Adrenal gland (tissue), 12 donors: ENCODE measurements around the gene CRTC3. TPM values are rescaled to one million over a fixed set of nuclear protein-coding genes. Genes with fewer than 3 reads are reported as not detected.

Source experiments
- DNase-seq, 7 donors: peaks; one replicate each; pipeline ENCODE4 v3.0.0-alpha.2; 2019 to 2020
- H3K27ac ChIP-seq, 5 donors: fragments of 200-600 bp; sonication (generic) in 4 of 5; 1 replicate in 3 of 5; 2 replicates in 2 of 5; pipeline versions ENCODE4 v1.5.1 to v1.8.0; 2016 to 2020; ENCODE audit warnings: mild to moderate bottlenecking in 1 of 5
- H3K27me3 ChIP-seq: fragments of 200-600 bp; 2 replicates; pipeline ENCODE4 v1.8.0; 2021
- H3K36me3 ChIP-seq, 2 donors: fragments of 200-600 bp; replicated peaks in 1 of 2; 1 replicate in 1 of 2; 2 replicates in 1 of 2; pipeline versions ENCODE4 v1.5.1 to v1.8.0; 2018 to 2022
- H3K4me1 ChIP-seq, 2 donors: fragments of 200-600 bp; replicated peaks in 1 of 2; 1 replicate in 1 of 2; 2 replicates in 1 of 2; pipeline versions ENCODE4 v1.5.1 to v1.8.0; 2018 to 2021
- H3K4me3 ChIP-seq, 4 donors: fragments of 200-600 bp; sonication (generic) in 3 of 4; one replicate each; pipeline ENCODE4 v1.5.1; 2016 to 2018
- H3K9me3 ChIP-seq, 3 donors: fragments of 200-600 bp; sonication (generic) in 1 of 3; replicated peaks in 1 of 3; 1 replicate in 2 of 3; 2 replicates in 1 of 3; pipeline versions ENCODE4 v1.5.1 to v1.8.0; 2016 to 2021
- POLR2A ChIP-seq, 2 donors: fragments of 450-650 bp; IDR thresholded peaks; one replicate each; pipeline ENCODE4 v1.6.1; 2017; ENCODE audit warnings: antibody characterized with exemption in 2 of 2, mild to moderate bottlenecking in 2 of 2, moderate library complexity in 1 of 2
- WGBS, 4 donors: extraction: QIAGEN DNeasy Blood & Tissue Kit in 2 of 4; methylation state at CpG; one replicate each; pipeline versions ENCODE4 v1.1.5 to v1.1.7; 2013 to 2017; 5-methylcytosine and 5-hydroxymethylcytosine counted together
- intact Hi-C, 2 donors: fragments of 100-400 bp; cut with DNase I; formaldehyde crosslinking; loops; one replicate each; pipeline versions ENCODE4 v1.14.1 to v1.15.0; 2022 to 2023
- polyA plus RNA-seq, 3 donors: library from polyadenylated mRNA; stranded (reverse); fragments of 200-250 nt in 2 of 3; fragments of 350-450 nt in 1 of 3; fragmentation: Illumina TruSeq in 1 of 3; extraction: RNeasy Lipid Tissue Mini Kit (QIAGEN cat#74804) in 1 of 3; gene quantifications; one replicate each; pipeline ENCODE4 v1.2.3, GENCODE V29; 2013 to 2014
- total RNA-seq, 9 donors: library from RNA; depleted of rRNA in 4 of 9; stranded (reverse); fragments of >200 nt in 4 of 9; fragments of 120-200 nt in 1 of 9; fragmentation: NEBNext Ultra II Directional in 1 of 9; extraction: Animal tissue kit (Norgen Biotek cat#: 25700) in 1 of 9; gene quantifications; one replicate each; pipeline versions ENCODE4 v1.1.0 to v1.2.4, GENCODE V29; 2013 to 2023
- TF ChIP-seq, protein P1 (sequence below), 6 experiments: fragments of 450-650 bp in 4 of 6; fragments of 200-600 bp in 2 of 6; sonication (generic) in 1 of 6; IDR thresholded peaks; 1 replicate in 5 of 6; 2 replicates in 1 of 6; pipeline versions ENCODE4 v1.5.1 to v1.8.0; 2016 to 2021; ENCODE audit warnings: antibody characterized with exemption in 6 of 6, mild to moderate bottlenecking in 2 of 6, moderate library complexity in 1 of 6
- donor health status: healthy with polysubstance abuse.
- donor health status: Bipolar disorder and iron deficiency.
- donor health status: DM: yes; HTN: yes; CAD: no.
- donor health status: DM: no; HTN: no; CAD: no.
- donor health status: DM: no; HTN: no; CAD: no.
- donor health status: DM: yes; HTN: yes; CAD: no.

Gene CRTC3
- total and polyA plus RNA-seq, 12 donors = 11.5 to 46.7 (median 31.8) TPM

DNA sequence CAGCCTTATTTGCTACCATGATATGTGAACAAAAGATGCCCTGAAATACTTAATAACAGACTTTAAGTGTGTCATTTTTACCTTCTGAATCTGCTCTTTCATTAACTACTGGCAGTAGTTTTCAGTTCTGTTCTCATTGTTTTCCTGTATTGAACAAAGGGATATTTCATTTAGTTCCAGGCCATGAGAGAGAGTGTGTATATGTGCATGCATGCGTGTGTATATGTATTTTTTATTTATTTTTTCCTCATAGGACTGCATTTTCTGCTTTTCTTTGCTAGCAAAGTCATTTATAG lies 46.8 kb upstream of the CRTC3 start:
- no peak overlapping the region for H3K4me3 ChIP-seq
- H3K9me3 ChIP-seq = no peaks in the 10 kb centered on the region
- no peaks in the 10 kb centered on the region for H3K4me1 ChIP-seq
- TF ChIP-seq, protein P1, sequence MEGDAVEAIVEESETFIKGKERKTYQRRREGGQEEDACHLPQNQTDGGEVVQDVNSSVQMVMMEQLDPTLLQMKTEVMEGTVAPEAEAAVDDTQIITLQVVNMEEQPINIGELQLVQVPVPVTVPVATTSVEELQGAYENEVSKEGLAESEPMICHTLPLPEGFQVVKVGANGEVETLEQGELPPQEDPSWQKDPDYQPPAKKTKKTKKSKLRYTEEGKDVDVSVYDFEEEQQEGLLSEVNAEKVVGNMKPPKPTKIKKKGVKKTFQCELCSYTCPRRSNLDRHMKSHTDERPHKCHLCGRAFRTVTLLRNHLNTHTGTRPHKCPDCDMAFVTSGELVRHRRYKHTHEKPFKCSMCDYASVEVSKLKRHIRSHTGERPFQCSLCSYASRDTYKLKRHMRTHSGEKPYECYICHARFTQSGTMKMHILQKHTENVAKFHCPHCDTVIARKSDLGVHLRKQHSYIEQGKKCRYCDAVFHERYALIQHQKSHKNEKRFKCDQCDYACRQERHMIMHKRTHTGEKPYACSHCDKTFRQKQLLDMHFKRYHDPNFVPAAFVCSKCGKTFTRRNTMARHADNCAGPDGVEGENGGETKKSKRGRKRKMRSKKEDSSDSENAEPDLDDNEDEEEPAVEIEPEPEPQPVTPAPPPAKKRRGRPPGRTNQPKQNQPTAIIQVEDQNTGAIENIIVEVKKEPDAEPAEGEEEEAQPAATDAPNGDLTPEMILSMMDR (IDR thresholded peaks at IDR 0.05) = no peak
- no peak for DNase-seq
- H3K27me3 ChIP-seq = no peaks in the 10 kb centered on the region
- intact Hi-C loops = loop anchor here (5.0 to 10.0 kb wide), 2 partner anchors 158 to 161 kb away; no protein-coding TSS in a partner anchor
- peaks cover 0 to 80% of the 10 kb centered on the region in 2 donors for H3K36me3 ChIP-seq
- WGBS, 4 donors = 35 to 82% (median 59%) methylated on average over 1 of the region's 1 CpG
- H3K27ac ChIP-seq = no peak overlapping the region

DNA sequence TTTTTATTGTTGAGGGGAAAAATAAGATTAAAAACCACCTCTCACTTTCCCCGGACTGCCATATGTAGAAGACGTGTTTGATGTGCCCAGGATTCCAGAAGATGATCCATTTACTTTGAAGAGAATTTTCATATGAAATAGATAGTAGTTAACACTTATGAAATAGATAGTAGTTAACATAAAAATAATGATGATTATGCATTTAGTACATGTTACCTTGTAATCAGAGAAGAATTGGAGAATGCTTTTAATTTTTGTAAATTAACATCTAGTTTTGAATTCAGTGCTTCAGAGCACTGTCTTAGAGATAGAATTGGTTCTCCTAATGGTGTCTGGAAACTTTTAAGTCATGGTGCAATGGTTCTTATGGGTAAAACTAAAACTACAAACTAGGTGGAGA lies 46.1 kb upstream of the CRTC3 start:
- H3K4me3 ChIP-seq = no peak overlapping the region
- no peaks in the 10 kb centered on the region for H3K9me3 ChIP-seq
- no peaks in the 10 kb centered on the region for H3K27me3 ChIP-seq
- 93 to 98% (median 96%) methylated on average over 2 of the region's 2 CpGs for WGBS, 4 donors
- peaks cover 0 to 80% of the 10 kb centered on the region in 2 donors for H3K36me3 ChIP-seq
- H3K27ac ChIP-seq = no peak overlapping the region
- DNase-seq = no peak
- no peaks in the 10 kb centered on the region for H3K4me1 ChIP-seq
- TF ChIP-seq POLR2A (IDR thresholded peaks at IDR 0.05) = no peak
- TF ChIP-seq, protein P1 (IDR thresholded peaks at IDR 0.05) = no peak
- intact Hi-C loops = loop anchor here (5.0 to 10.0 kb wide), 2 partner anchors 159 to 161 kb away; no protein-coding TSS in a partner anchor

DNA sequence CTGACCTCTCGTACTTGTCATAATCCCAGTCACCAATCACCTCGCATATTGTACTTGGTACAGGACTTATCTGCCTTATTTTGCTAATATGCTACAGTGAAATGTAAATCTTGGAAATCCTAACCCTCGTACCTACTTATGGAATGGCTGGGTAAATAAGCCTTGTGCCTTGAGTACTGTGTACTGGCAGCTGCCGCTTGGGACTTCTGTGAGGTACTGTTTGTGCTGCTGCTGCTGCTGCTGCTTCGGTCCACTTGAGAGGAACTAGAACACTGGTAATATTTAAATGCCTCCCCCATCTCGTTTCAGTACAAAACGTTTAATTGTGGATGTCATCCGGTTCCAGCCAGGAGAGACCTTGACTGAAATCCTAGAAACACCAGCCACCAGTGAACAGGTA lies 42.5 kb upstream of the CRTC3 start:
- intact Hi-C loops = loop anchor here in 1 of 2 donors (10.0 kb wide), 1 partner anchor 162 kb away; no protein-coding TSS in a partner anchor
- 85 to 93% (median 90%) methylated on average over 8 of the region's 8 CpGs for WGBS, 4 donors
- peaks cover 0 to 86% of the 10 kb centered on the region in 2 donors for H3K36me3 ChIP-seq

DNA sequence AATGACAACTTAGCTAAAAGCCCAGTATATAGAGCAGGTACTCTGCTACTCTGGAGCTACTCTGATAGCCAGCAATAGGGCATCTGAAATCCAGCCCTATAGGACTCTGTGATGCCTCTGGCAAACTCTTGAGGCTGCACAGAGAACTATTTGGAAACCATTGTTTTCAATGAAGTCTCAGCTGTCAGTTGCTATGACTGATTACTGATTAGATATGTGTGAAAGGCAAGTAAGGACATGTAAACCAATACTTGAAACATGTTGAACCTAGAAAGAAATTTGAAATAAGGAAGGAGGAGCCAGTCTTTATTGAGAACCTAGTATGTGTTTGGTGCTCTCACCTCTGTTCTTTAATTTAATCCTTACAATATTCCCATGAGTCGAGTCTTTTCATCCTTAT lies 40.2 kb upstream of the CRTC3 start:
- Histone ChIP-seq H3K36me3 (peaks cover 0 to 88% of the 10 kb centered on the region in 2 donors), H3K4me1 (no peaks in the 10 kb centered on the region), H3K27me3 (no peaks in the 10 kb centered on the region), H3K9me3 (no peaks in the 10 kb centered on the region), H3K27ac (no peak overlapping the region), H3K4me3 (no peak overlapping the region)
- intact Hi-C loops = loop anchor here in 1 of 2 donors (10.0 kb wide), 1 partner anchor 165 kb away; no protein-coding TSS in a partner anchor
- 82 to 97% (median 95%) methylated on average over 1 of the region's 1 CpG for WGBS, 4 donors
- DNase-seq = no peak
- no peak for TF ChIP-seq POLR2A (IDR thresholded peaks at IDR 0.05)
- TF ChIP-seq, protein P1 (IDR thresholded peaks at IDR 0.05) = no peak

More for the DNA sequence above, 42.5 kb upstream of the CRTC3 start:
- H3K4me3 ChIP-seq = no peak overlapping the region
- no peaks in the 10 kb centered on the region for H3K27me3 ChIP-seq
- no peaks in the 10 kb centered on the region for H3K4me1 ChIP-seq
- TF ChIP-seq POLR2A (IDR thresholded peaks at IDR 0.05) = no peak
- TF ChIP-seq, protein P1 (IDR thresholded peaks at IDR 0.05) = no peak
- H3K27ac ChIP-seq = no peak overlapping the region
- no peak for DNase-seq
- H3K9me3 ChIP-seq = no peaks in the 10 kb centered on the region
